ENCODE data around the gene NFYC. TPM values are rescaled to one million over a fixed set of nuclear protein-coding genes. Genes with fewer than 3 reads are reported as not detected.

Gene NFYC
- polyA plus RNA-seq, 1 of the 3 experiments (the other 2 are of a cell fraction): 72.4 TPM

DNA sequence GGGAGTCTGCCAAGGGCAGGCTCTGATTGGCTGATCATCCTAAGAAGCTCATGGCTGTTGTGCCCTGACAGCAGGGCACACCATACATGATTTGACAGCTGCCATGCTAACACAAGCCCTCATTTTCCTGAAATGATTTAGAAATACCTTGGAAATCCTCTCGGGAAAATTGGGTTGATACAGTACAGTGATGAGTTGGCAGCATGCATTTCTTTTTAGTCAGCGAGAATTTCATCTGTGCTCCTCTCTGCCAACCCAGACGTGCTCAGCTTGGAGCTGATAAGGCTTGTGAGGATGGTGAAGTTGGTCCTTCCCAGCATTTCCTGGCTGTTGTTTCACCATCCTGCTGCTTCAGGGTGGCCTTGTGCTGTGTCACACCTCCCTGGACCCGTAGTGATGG lies 69.5 kb downstream of the NFYC start:
- Histone ChIP-seq H3K36me3 (replicated peaks in 1 of 2; ENCODE audit: control insufficient read depth in 1 of 2, insufficient read depth in 2 of 2, low read length in 1 of 2) (peaks cover 41 to 81% of the 10 kb centered on the region in 2 experiments), H3K9me3 (no peaks in the 10 kb centered on the region), H3K4me1 (ENCODE audit: control insufficient read depth in 1 of 2, insufficient read depth in 2 of 2, low read depth in 1 of 2, low read length in 1 of 2) (peaks cover 0 to 12% of the 10 kb centered on the region in 2 experiments; a peak in 2 of 4 replicates), H3F3A (replicated peaks; ENCODE audit: insufficient read depth) (no peaks in the 10 kb centered on the region), H4K20me1 (ENCODE audit: insufficient read depth) (no peaks in the 10 kb centered on the region), H3K4me2 (no peak overlapping the region), H3K79me2 (ENCODE audit: insufficient read depth) (no peaks in the 10 kb centered on the region), H3K27me3 (ENCODE audit: insufficient read depth) (no peaks in the 10 kb centered on the region), H3K9ac (no peak overlapping the region), H3K27ac (ENCODE audit: low read depth in 2 of 2, low read length in 1 of 2) (no peak overlapping the region), H2AFZ (ENCODE audit: low read depth) (no peak overlapping the region), H3K4me3 (ENCODE audit: low read depth in 2 of 2, low read length in 1 of 2) (no peak overlapping the region), H3K9me2 (no peaks in the 10 kb centered on the region)
- no peak for DNase-seq
- TF ChIP-seq, protein P1, sequence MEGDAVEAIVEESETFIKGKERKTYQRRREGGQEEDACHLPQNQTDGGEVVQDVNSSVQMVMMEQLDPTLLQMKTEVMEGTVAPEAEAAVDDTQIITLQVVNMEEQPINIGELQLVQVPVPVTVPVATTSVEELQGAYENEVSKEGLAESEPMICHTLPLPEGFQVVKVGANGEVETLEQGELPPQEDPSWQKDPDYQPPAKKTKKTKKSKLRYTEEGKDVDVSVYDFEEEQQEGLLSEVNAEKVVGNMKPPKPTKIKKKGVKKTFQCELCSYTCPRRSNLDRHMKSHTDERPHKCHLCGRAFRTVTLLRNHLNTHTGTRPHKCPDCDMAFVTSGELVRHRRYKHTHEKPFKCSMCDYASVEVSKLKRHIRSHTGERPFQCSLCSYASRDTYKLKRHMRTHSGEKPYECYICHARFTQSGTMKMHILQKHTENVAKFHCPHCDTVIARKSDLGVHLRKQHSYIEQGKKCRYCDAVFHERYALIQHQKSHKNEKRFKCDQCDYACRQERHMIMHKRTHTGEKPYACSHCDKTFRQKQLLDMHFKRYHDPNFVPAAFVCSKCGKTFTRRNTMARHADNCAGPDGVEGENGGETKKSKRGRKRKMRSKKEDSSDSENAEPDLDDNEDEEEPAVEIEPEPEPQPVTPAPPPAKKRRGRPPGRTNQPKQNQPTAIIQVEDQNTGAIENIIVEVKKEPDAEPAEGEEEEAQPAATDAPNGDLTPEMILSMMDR (IDR thresholded peaks at IDR 0.05): no peak
- TF ChIP-seq SMC3 (IDR thresholded peaks at IDR 0.05; ENCODE audit: low read depth, low read length) (no peak), YY1 (IDR thresholded peaks at IDR 0.05; ENCODE audit: low read depth) (no peak), POLR2AphosphoS5 (IDR thresholded peaks at IDR 0.05; ENCODE audit: low read depth, low read length) (no peak), CHD2 (IDR thresholded peaks at IDR 0.05; ENCODE audit: low read length, partially characterized antibody) (no peak), SIN3A (IDR thresholded peaks at IDR 0.05; ENCODE audit: borderline replicate concordance, low read depth, low read length) (no peak), TCF12 (IDR thresholded peaks at IDR 0.05) (no peak), RAD21 (IDR thresholded peaks at IDR 0.05; ENCODE audit: low read length) (no peak), EZH2phosphoT487 (IDR thresholded peaks at IDR 0.05; ENCODE audit: borderline replicate concordance, low read depth) (no peak)
- TF ChIP-seq, protein P2, sequence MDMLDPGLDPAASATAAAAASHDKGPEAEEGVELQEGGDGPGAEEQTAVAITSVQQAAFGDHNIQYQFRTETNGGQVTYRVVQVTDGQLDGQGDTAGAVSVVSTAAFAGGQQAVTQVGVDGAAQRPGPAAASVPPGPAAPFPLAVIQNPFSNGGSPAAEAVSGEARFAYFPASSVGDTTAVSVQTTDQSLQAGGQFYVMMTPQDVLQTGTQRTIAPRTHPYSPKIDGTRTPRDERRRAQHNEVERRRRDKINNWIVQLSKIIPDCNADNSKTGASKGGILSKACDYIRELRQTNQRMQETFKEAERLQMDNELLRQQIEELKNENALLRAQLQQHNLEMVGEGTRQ (IDR thresholded peaks at IDR 0.05; ENCODE audit: borderline replicate concordance, low read depth, low read length): no peak
- TF ChIP-seq, protein P3, sequence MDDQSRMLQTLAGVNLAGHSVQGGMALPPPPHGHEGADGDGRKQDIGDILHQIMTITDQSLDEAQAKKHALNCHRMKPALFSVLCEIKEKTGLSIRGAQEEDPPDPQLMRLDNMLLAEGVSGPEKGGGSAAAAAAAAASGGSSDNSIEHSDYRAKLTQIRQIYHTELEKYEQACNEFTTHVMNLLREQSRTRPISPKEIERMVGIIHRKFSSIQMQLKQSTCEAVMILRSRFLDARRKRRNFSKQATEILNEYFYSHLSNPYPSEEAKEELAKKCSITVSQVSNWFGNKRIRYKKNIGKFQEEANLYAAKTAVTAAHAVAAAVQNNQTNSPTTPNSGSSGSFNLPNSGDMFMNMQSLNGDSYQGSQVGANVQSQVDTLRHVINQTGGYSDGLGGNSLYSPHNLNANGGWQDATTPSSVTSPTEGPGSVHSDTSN (IDR thresholded peaks at IDR 0.05): no peak
- TF ChIP-seq, protein P4, sequence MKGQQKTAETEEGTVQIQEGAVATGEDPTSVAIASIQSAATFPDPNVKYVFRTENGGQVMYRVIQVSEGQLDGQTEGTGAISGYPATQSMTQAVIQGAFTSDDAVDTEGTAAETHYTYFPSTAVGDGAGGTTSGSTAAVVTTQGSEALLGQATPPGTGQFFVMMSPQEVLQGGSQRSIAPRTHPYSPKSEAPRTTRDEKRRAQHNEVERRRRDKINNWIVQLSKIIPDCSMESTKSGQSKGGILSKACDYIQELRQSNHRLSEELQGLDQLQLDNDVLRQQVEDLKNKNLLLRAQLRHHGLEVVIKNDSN (IDR thresholded peaks at IDR 0.05; ENCODE audit: borderline replicate concordance, low read depth): no peak
- POLR2A ChIA-PET: no interaction called here
- CTCF ChIA-PET: interaction anchor here (1.0 kb wide), 1 partner anchor 13 kb away, joined by 3 read pairs; no protein-coding TSS in a partner anchor
- 71% methylated on average over 4 of the region's 4 CpGs for WGBS (ENCODE audit: low lambda C conversion rate)

Data from SK-N-SH (cell line).